Thyroid gland (tissue), 4 donors: Measurements from ENCODE around the gene QKI. TPM values are rescaled to one million over a fixed set of nuclear protein-coding genes. Genes with fewer than 3 reads are reported as not detected.

Experiments used
- DNase-seq, 2 donors: peaks; one replicate each; pipeline ENCODE4 v3.0.0-alpha.2; 2019
- H3K27ac ChIP-seq, 3 donors: fragments of 200-600 bp; sonication (generic); 1 replicate in 2 of 3; 2 replicates in 1 of 3; pipeline ENCODE4 v1.5.1; 2016 to 2019; ENCODE audit warnings: mild to moderate bottlenecking in 1 of 3, moderate library complexity in 1 of 3
- H3K27me3 ChIP-seq: fragments of 200-600 bp; sonication (generic); one replicate; pipeline ENCODE4 v1.5.1; 2019
- H3K36me3 ChIP-seq, 2 donors: fragments of 200-600 bp; sonication (generic); one replicate each; pipeline ENCODE4 v1.5.1; 2016 to 2019
- H3K4me1 ChIP-seq, 2 donors: fragments of 200-600 bp; sonication (generic); one replicate each; pipeline ENCODE4 v1.5.1; 2017 to 2019
- H3K4me3 ChIP-seq, 3 donors: fragments of 200-600 bp; sonication (generic); replicated peaks in 1 of 3; 1 replicate in 2 of 3; 2 replicates in 1 of 3; pipeline ENCODE4 v1.5.1; 2016; ENCODE audit warnings: mild to moderate bottlenecking in 1 of 3
- H3K9me3 ChIP-seq: fragments of 200-600 bp; sonication (generic); one replicate; pipeline ENCODE4 v1.5.1; 2017
- CTCF ChIP-seq, 6 experiments: fragments of 200-600 bp in 3 of 6; fragments of 450-650 bp in 3 of 6; sonication (generic) in 3 of 6; IDR thresholded peaks; one replicate each; pipeline ENCODE4 v1.5.1; 2016 to 2019; ENCODE audit warnings: antibody characterized with exemption in 6 of 6, mild to moderate bottlenecking in 2 of 6, inconsistent platforms in 1 of 6, moderate library complexity in 1 of 6
- POLR2A ChIP-seq, 2 donors: fragments of 450-650 bp; IDR thresholded peaks; one replicate each; pipeline ENCODE4 v1.6.1; 2017; ENCODE audit warnings: antibody characterized with exemption in 2 of 2, mild to moderate bottlenecking in 2 of 2, moderate library complexity in 1 of 2
- WGBS, 2 donors: methylation state at CpG; one replicate each; pipeline ENCODE4 v1.1.5; 2017; 5-methylcytosine and 5-hydroxymethylcytosine counted together
- intact Hi-C: fragments of 100-400 bp; cut with DNase I; formaldehyde crosslinking; loops from one replicate; pipeline ENCODE4 v1.15.1; 2023
- total RNA-seq, 4 donors: library from RNA; depleted of rRNA; stranded (reverse); fragments of >200 nt; gene quantifications; one replicate each; pipeline ENCODE4 v1.2.3, GENCODE V29; 2016

The QKI gene
- total RNA-seq, 4 donors from 2014 or later = 90.3 to 134 (median 101) TPM

- no peak overlapping the region for H3K27ac ChIP-seq
- WGBS, 2 donors = 87 to 92% methylated on average over 3 of the region's 3 CpGs
Measured at GRCh38 chr6:163461696-163462095, 47.2 kb downstream of the QKI start.

GRCh38 chr6:163463180-163463579 is 48.7 kb downstream of the QKI start:
- Histone ChIP-seq H3K36me3 (no peaks in the 10 kb centered on the region), H3K4me1 (peaks cover 19 to 20% of the 10 kb centered on the region in 2 donors), H3K4me3 (no peak overlapping the region), H3K27me3 (no peaks in the 10 kb centered on the region), H3K9me3 (no peaks in the 10 kb centered on the region), H3K27ac (no peak overlapping the region)
- intact Hi-C loops = no loop called here
- no peak for DNase-seq
- no peak for TF ChIP-seq CTCF (IDR thresholded peaks at IDR 0.05)
- TF ChIP-seq POLR2A (IDR thresholded peaks at IDR 0.05) = no peak
- 96 to 97% methylated on average over 5 of the region's 5 CpGs for WGBS, 2 donors

More at GRCh38 chr6:163461696-163462095, 47.2 kb downstream of the QKI start:
- Histone ChIP-seq H3K27me3 (no peaks in the 10 kb centered on the region), H3K36me3 (no peaks in the 10 kb centered on the region), H3K9me3 (no peaks in the 10 kb centered on the region), H3K4me3 (no peak overlapping the region), H3K4me1 (peaks cover 19 to 32% of the 10 kb centered on the region in 2 donors)
- no peak for DNase-seq
- no peak for TF ChIP-seq CTCF (IDR thresholded peaks at IDR 0.05)
- TF ChIP-seq POLR2A (IDR thresholded peaks at IDR 0.05) = no peak
- intact Hi-C loops = no loop called here

- Histone ChIP-seq H3K27me3 (no peaks in the 10 kb centered on the region), H3K4me1 (peaks cover 15 to 16% of the 10 kb centered on the region in 2 donors), H3K27ac (no peak overlapping the region), H3K9me3 (no peaks in the 10 kb centered on the region), H3K36me3 (no peaks in the 10 kb centered on the region), H3K4me3 (no peak overlapping the region)
- 98 to 100% methylated on average over 1 of the region's 1 CpG for WGBS, 2 donors
- DNase-seq = no peak
- TF ChIP-seq CTCF (IDR thresholded peaks at IDR 0.05) (no peak), POLR2A (IDR thresholded peaks at IDR 0.05) (no peak)
- intact Hi-C loops = no loop called here
Measured at GRCh38 chr6:163463795-163464194, 49.3 kb downstream of the QKI start.

GRCh38 chr6:163466839-163467390 is 52.4 kb downstream of the QKI start:
- Histone ChIP-seq H3K27me3 (no peaks in the 10 kb centered on the region), H3K4me3 (no peak overlapping the region), H3K27ac (no peak overlapping the region), H3K36me3 (no peaks in the 10 kb centered on the region), H3K4me1 (no peaks in the 10 kb centered on the region), H3K9me3 (no peaks in the 10 kb centered on the region)
- no peak for TF ChIP-seq CTCF (IDR thresholded peaks at IDR 0.05)
- TF ChIP-seq POLR2A (IDR thresholded peaks at IDR 0.05) = no peak
- intact Hi-C loops = no loop called here
- WGBS, 2 donors = 95 to 97% methylated on average over 3 of the region's 3 CpGs
- DNase-seq = no peak

GRCh38 chr6:163468738-163469137 is 54.2 kb downstream of the QKI start:
- no peak for DNase-seq
- H3K36me3 ChIP-seq = no peaks in the 10 kb centered on the region
- WGBS, 2 donors = 86 to 90% methylated on average over 3 of the region's 3 CpGs
- no peaks in the 10 kb centered on the region for H3K9me3 ChIP-seq
- H3K27me3 ChIP-seq = no peaks in the 10 kb centered on the region
- H3K27ac ChIP-seq = no peak overlapping the region
- intact Hi-C loops = no loop called here
- TF ChIP-seq CTCF (IDR thresholded peaks at IDR 0.05) (no peak), POLR2A (IDR thresholded peaks at IDR 0.05) (no peak)
- H3K4me1 ChIP-seq = no peaks in the 10 kb centered on the region
- H3K4me3 ChIP-seq = no peak overlapping the region
